Astrocyte (in vitro differentiated cells and primary cell): ENCODE measurements around the gene BICC1. TPM values are rescaled to one million over a fixed set of nuclear protein-coding genes. Genes with fewer than 3 reads are reported as not detected.

Experiments
- DNase-seq: peaks from one replicate; pipeline ENCODE4 v3.0.0-alpha.2; 2010; ENCODE audit warnings: low read depth
- FAIRE-seq: peaks from 2 replicates; lab custom pipeline; 2011; peaks lifted over from hg19 to GRCh38; lab: Jason Lieb, UNC
- H2AFZ ChIP-seq: 2 replicates; pipeline ENCODE4 v1.6.0; 2012; ENCODE audit warnings: low read depth, low read length, inconsistent platforms
- H3K27ac ChIP-seq: 2 replicates; pipeline ENCODE4 v1.5.1; 2011; ENCODE audit warnings: low read depth, low read length, inconsistent platforms
- H3K27me3 ChIP-seq: 2 replicates; pipeline ENCODE4 v1.6.0; 2011; ENCODE audit warnings: low read length, inconsistent platforms; ENCODE audit not compliant: insufficient read depth
- H3K36me3 ChIP-seq: 2 replicates; pipeline ENCODE4 v1.5.1; 2011; ENCODE audit warnings: low read length, inconsistent platforms; ENCODE audit not compliant: insufficient read depth
- H3K4me1 ChIP-seq: 2 replicates; pipeline ENCODE4 v1.5.1; 2011; ENCODE audit warnings: low read length, inconsistent platforms; ENCODE audit not compliant: insufficient read depth
- H3K4me2 ChIP-seq: 2 replicates; pipeline ENCODE4 v1.6.0; 2012; ENCODE audit warnings: low read length, inconsistent platforms
- H3K4me3 ChIP-seq: 2 replicates; pipeline ENCODE4 v1.5.1; 2011; ENCODE audit warnings: low read depth, mild to moderate bottlenecking, low read length, inconsistent platforms; ENCODE audit not compliant: insufficient read depth
- H3K79me2 ChIP-seq: 2 replicates; pipeline ENCODE4 v1.6.0; 2012; ENCODE audit warnings: mild to moderate bottlenecking, low read length, inconsistent platforms; ENCODE audit not compliant: insufficient read depth
- H3K9ac ChIP-seq: 2 replicates; pipeline ENCODE4 v1.6.0; 2012; ENCODE audit warnings: mild to moderate bottlenecking, low read length, inconsistent platforms
- H3K9me3 ChIP-seq: 2 replicates; pipeline ENCODE4 v1.5.1; 2012; ENCODE audit warnings: low read depth, mild to moderate bottlenecking, low read length, inconsistent platforms; ENCODE audit not compliant: insufficient read depth
- H4K20me1 ChIP-seq: 2 replicates; pipeline ENCODE4 v1.6.0; 2012; ENCODE audit warnings: low read length, inconsistent platforms; ENCODE audit not compliant: insufficient read depth
- H3K27ac Mint-ChIP-seq: one replicate; pipeline ENCODE4 v1.8.0; 2021; ENCODE audit warnings: mild to moderate bottlenecking, mixed read lengths; ENCODE audit not compliant: unreplicated experiment
- H3K27me3 Mint-ChIP-seq: one replicate; pipeline ENCODE4 v1.8.0; 2021; ENCODE audit warnings: low read depth, mixed read lengths; ENCODE audit not compliant: unreplicated experiment
- H3K36me3 Mint-ChIP-seq: one replicate; pipeline ENCODE4 v1.8.0; 2021; ENCODE audit warnings: low read depth, mixed read lengths; ENCODE audit not compliant: unreplicated experiment
- H3K4me1 Mint-ChIP-seq: one replicate; pipeline ENCODE4 v1.8.0; 2021; ENCODE audit warnings: low read depth, mixed read lengths; ENCODE audit not compliant: unreplicated experiment
- H3K4me3 Mint-ChIP-seq: one replicate; pipeline ENCODE4 v1.8.0; 2021; ENCODE audit warnings: mild to moderate bottlenecking, moderate library complexity, mixed read lengths; ENCODE audit not compliant: unreplicated experiment
- H3K9me3 Mint-ChIP-seq: one replicate; pipeline ENCODE4 v1.8.0; 2021; ENCODE audit warnings: mild to moderate bottlenecking, mixed read lengths; ENCODE audit not compliant: unreplicated experiment
- EZH2 ChIP-seq: IDR thresholded peaks from 2 replicates; pipeline ENCODE4 v1.6.1; 2012; ENCODE audit warnings: mild to moderate bottlenecking, low read length, inconsistent platforms; ENCODE audit not compliant: insufficient read depth
- total RNA-seq: library from RNA; stranded (reverse); gene quantifications from 2 replicates; pipeline ENCODE4 v1.2.1, GENCODE V29; 2021
- TF ChIP-seq, protein P1 (sequence below): IDR thresholded peaks from 2 replicates; pipeline ENCODE4 v1.5.1; 2011; ENCODE audit warnings: low read depth, mild to moderate bottlenecking, inconsistent platforms, low read length, moderate library complexity; ENCODE audit not compliant: insufficient read depth

BICC1 gene
- total RNA-seq, 1 donor from 2014 or later, result 23.0 TPM

GRCh38 chr10:58568428-58568935, 55.8 kb downstream of the BICC1 start:
- no peak overlapping the region for H3K27ac Mint-ChIP-seq
- Histone ChIP-seq H3K79me2 (peaks cover 88% of the 10 kb centered on the region), H3K4me1 (peaks cover 3% of the 10 kb centered on the region), H3K27ac (no peak overlapping the region), H3K4me2 (no peak overlapping the region), H4K20me1 (peaks cover 75% of the 10 kb centered on the region), H3K9ac (no peak overlapping the region), H3K27me3 (no peaks in the 10 kb centered on the region), H3K36me3 (no peaks in the 10 kb centered on the region), H2AFZ (no peak overlapping the region), H3K9me3 (no peaks in the 10 kb centered on the region), H3K4me3 (no peak overlapping the region)
- peaks cover 13% of the 10 kb centered on the region for H3K9me3 Mint-ChIP-seq
- peaks cover 22% of the 10 kb centered on the region for H3K36me3 Mint-ChIP-seq
- no peak overlapping the region for H3K4me3 Mint-ChIP-seq
- peaks cover 2% of the 10 kb centered on the region for H3K4me1 Mint-ChIP-seq
- TF ChIP-seq EZH2, result no peak
- TF ChIP-seq, protein P1, sequence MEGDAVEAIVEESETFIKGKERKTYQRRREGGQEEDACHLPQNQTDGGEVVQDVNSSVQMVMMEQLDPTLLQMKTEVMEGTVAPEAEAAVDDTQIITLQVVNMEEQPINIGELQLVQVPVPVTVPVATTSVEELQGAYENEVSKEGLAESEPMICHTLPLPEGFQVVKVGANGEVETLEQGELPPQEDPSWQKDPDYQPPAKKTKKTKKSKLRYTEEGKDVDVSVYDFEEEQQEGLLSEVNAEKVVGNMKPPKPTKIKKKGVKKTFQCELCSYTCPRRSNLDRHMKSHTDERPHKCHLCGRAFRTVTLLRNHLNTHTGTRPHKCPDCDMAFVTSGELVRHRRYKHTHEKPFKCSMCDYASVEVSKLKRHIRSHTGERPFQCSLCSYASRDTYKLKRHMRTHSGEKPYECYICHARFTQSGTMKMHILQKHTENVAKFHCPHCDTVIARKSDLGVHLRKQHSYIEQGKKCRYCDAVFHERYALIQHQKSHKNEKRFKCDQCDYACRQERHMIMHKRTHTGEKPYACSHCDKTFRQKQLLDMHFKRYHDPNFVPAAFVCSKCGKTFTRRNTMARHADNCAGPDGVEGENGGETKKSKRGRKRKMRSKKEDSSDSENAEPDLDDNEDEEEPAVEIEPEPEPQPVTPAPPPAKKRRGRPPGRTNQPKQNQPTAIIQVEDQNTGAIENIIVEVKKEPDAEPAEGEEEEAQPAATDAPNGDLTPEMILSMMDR, result no peak
- FAIRE-seq, result no peak
- H3K27me3 Mint-ChIP-seq, result no peaks in the 10 kb centered on the region
- DNase-seq, result peak; percentile 74

DNA sequence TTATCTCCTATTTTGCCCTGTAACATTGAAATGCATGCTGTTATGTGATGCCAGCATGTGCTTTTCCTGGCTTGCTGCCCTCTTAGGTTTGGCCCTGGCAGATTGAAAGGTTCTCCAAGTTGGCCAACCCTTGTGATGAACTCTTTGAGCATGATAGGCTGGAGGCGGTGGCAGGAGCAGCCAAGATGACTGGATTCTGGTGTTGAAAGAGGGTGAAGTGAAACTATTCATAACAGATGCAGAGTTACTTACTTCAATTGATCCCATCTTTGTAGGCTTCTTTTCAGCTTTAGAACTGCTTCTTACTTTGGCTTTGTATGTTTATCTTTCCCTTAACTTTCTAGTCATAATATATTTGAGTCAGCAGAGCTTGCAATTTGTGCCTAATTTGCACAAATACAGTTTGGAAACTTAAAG, 57.6 kb downstream of the BICC1 start:
- Histone ChIP-seq H3K9ac (no peak overlapping the region), H3K9me3 (no peaks in the 10 kb centered on the region), H3K27me3 (no peaks in the 10 kb centered on the region), H2AFZ (no peak overlapping the region), H4K20me1 (peaks cover 75% of the 10 kb centered on the region), H3K4me2 (no peak overlapping the region), H3K27ac (no peak overlapping the region), H3K36me3 (no peaks in the 10 kb centered on the region), H3K4me3 (no peak overlapping the region), H3K79me2 (peaks cover 90% of the 10 kb centered on the region), H3K4me1 (peaks cover 3% of the 10 kb centered on the region)
- TF ChIP-seq, protein P1, result no peak
- TF ChIP-seq EZH2, result no peak
- no peak for FAIRE-seq
- peak overlapping the region; percentile 22 for H3K27ac Mint-ChIP-seq
- peaks cover 13% of the 10 kb centered on the region for H3K9me3 Mint-ChIP-seq
- no peak overlapping the region for H3K4me3 Mint-ChIP-seq
- H3K4me1 Mint-ChIP-seq, result peaks cover 2% of the 10 kb centered on the region
- H3K27me3 Mint-ChIP-seq, result no peaks in the 10 kb centered on the region
- peak; percentile 45 for DNase-seq
- peaks cover 22% of the 10 kb centered on the region for H3K36me3 Mint-ChIP-seq

DNA sequence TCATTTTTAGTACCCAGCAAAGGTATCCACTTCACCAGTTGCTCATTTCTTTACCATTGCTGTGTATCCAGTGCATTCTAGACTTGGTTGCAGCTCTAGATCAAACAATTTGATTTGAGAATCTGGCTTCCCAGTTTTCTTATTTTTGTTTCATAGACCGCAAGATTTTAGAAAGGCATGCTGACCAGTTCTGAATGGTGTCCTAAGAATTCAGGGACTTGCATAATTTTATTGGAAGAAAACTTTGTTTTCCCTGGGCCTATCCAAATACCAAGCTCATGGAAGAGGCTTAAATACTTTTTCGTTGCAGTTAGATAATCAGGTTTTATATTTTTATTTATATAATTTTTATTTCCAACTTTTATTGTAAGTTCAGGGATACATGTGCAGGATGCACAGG, 58.3 kb downstream of the BICC1 start:
- peaks cover 13% of the 10 kb centered on the region for H3K9me3 Mint-ChIP-seq
- no peak overlapping the region for H3K4me3 Mint-ChIP-seq
- Histone ChIP-seq H3K4me1 (peaks cover 3% of the 10 kb centered on the region), H3K9ac (no peak overlapping the region), H3K79me2 (peaks cover 90% of the 10 kb centered on the region), H3K36me3 (no peaks in the 10 kb centered on the region), H3K4me3 (no peak overlapping the region), H2AFZ (no peak overlapping the region), H3K27me3 (no peaks in the 10 kb centered on the region), H3K4me2 (no peak overlapping the region), H4K20me1 (peaks cover 75% of the 10 kb centered on the region), H3K27ac (no peak overlapping the region), H3K9me3 (no peaks in the 10 kb centered on the region)
- H3K36me3 Mint-ChIP-seq, result peaks cover 22% of the 10 kb centered on the region
- no peaks in the 10 kb centered on the region for H3K27me3 Mint-ChIP-seq
- H3K4me1 Mint-ChIP-seq, result peaks cover 2% of the 10 kb centered on the region
- TF ChIP-seq, protein P1, result no peak
- TF ChIP-seq EZH2, result no peak
- no peak for FAIRE-seq
- no peak overlapping the region for H3K27ac Mint-ChIP-seq
- no peak for DNase-seq
